Keratinocyte (primary cell): ENCODE measurements around the gene SYNM. TPM values are rescaled to one million over a fixed set of nuclear protein-coding genes. Genes with fewer than 3 reads are reported as not detected.

Experiments used
- DNase-seq: peaks from one replicate; pipeline ENCODE4 v3.0.0-alpha.2; 2011; ENCODE audit warnings: low read depth, missing footprints, low spot score
- FAIRE-seq: peaks from 2 replicates; lab custom pipeline; 2011; peaks lifted over from hg19 to GRCh38; lab: Jason Lieb, UNC
- H2AFZ ChIP-seq: 2 replicates; pipeline ENCODE4 v1.6.0; 2012; ENCODE audit warnings: low read length, control low read depth, inconsistent platforms; ENCODE audit not compliant: control insufficient read depth
- H3K27ac ChIP-seq: 2 replicates; pipeline ENCODE4 v1.5.1; 2011; ENCODE audit warnings: low read length; ENCODE audit not compliant: control insufficient read depth, insufficient read depth
- H3K27me3 ChIP-seq: 3 replicates; pipeline ENCODE4 v1.6.0; 2011; ENCODE audit warnings: low read length; ENCODE audit not compliant: control insufficient read depth, insufficient read depth; ENCODE audit errors: extremely low read depth
- H3K36me3 ChIP-seq, 2 experiments: 2 replicates in 1 of 2; 3 replicates in 1 of 2; pipeline ENCODE4 v1.5.1; 2011; ENCODE audit warnings: low read length in 2 of 2, mild to moderate bottlenecking in 1 of 2; ENCODE audit not compliant: control insufficient read depth in 2 of 2, insufficient read depth in 2 of 2; ENCODE audit errors: extremely low read depth in 1 of 2
- H3K4me1 ChIP-seq: 3 replicates; pipeline ENCODE4 v1.5.1; 2011; ENCODE audit warnings: low read length; ENCODE audit not compliant: control insufficient read depth, insufficient read depth; ENCODE audit errors: extremely low read depth
- H3K4me2 ChIP-seq: 3 replicates; pipeline ENCODE4 v1.6.0; 2011; ENCODE audit warnings: low read depth, low read length; ENCODE audit not compliant: control insufficient read depth, insufficient read depth; ENCODE audit errors: extremely low read depth
- H3K4me3 ChIP-seq, 3 experiments: fragments of 200-600 bp in 1 of 3; sonication (generic) in 1 of 3; 2 replicates in 2 of 3; 3 replicates in 1 of 3; pipeline ENCODE4 v1.5.1; 2011 to 2016; ENCODE audit warnings: low read length in 3 of 3, mild to moderate bottlenecking in 3 of 3, control low read depth in 2 of 3, inconsistent platforms in 1 of 3, low read depth in 1 of 3, mixed read lengths in 1 of 3, mixed run types in 1 of 3, moderate library complexity in 1 of 3; ENCODE audit not compliant: control insufficient read depth in 2 of 3, insufficient read depth in 2 of 3; ENCODE audit errors: extremely low read depth in 1 of 3
- H3K79me2 ChIP-seq: 2 replicates; pipeline ENCODE4 v1.6.0; 2012; ENCODE audit warnings: low read length; ENCODE audit not compliant: control insufficient read depth, insufficient read depth
- H3K9ac ChIP-seq: 3 replicates; pipeline ENCODE4 v1.6.0; 2011; ENCODE audit warnings: low read length; ENCODE audit not compliant: control insufficient read depth, insufficient read depth; ENCODE audit errors: extremely low read depth
- H3K9me1 ChIP-seq: 3 replicates; pipeline ENCODE4 v1.6.0; 2011; ENCODE audit warnings: low read length; ENCODE audit not compliant: control insufficient read depth, insufficient read depth; ENCODE audit errors: extremely low read depth
- H3K9me3 ChIP-seq: 2 replicates; pipeline ENCODE4 v1.5.1; 2012; ENCODE audit warnings: low read depth, low read length; ENCODE audit not compliant: control insufficient read depth
- H4K20me1 ChIP-seq: 3 replicates; pipeline ENCODE4 v1.6.0; 2011; ENCODE audit warnings: low read length; ENCODE audit not compliant: control insufficient read depth, insufficient read depth; ENCODE audit errors: extremely low read depth
- EZH2 ChIP-seq: IDR thresholded peaks from one replicate; pipeline ENCODE4 v1.6.1; 2012; ENCODE audit warnings: inconsistent platforms, mild to moderate bottlenecking, low read length, moderate library complexity
- dilution Hi-C: fragments of 300-500 bp; cut with MboI; formaldehyde crosslinking; loops from one replicate; pipeline ENCODE4 v1.7.0; 2020; ENCODE audit warnings: low sequenced_read_pairs; ENCODE audit not compliant: extremely low pct_ligation_motif_present
- polyA plus RNA-seq, 5 experiments: library from polyadenylated mRNA; depleted of rRNA in 3 of 5; stranded (reverse) in 3 of 5; stranded (forward) in 1 of 5; unstranded in 1 of 5; fragments of >200 nt; gene quantifications; 1 replicate in 1 of 5; 2 replicates in 3 of 5; 3 replicates in 1 of 5; pipeline versions ENCODE4 v1.2.1 to v1.2.3, GENCODE V29; 2011 to 2012; ENCODE audit warnings: missing spikeins in 2 of 5, low read depth in 1 of 5, low replicate concordance in 1 of 5
- TF ChIP-seq, protein P1 (sequence below), 3 experiments: IDR thresholded peaks in 1 of 3; conservative IDR thresholded peaks in 1 of 3; optimal IDR thresholded peaks in 1 of 3; 2 replicates in 2 of 3; 3 replicates in 1 of 3; pipeline versions ENCODE3 to v1.5.1; 2011; ENCODE audit warnings: low read length in 3 of 3, mild to moderate bottlenecking in 3 of 3, moderate library complexity in 2 of 3, control low read depth in 1 of 3, inconsistent platforms in 1 of 3; ENCODE audit not compliant: insufficient read depth in 2 of 3; ENCODE audit errors: extremely low read depth in 1 of 3

Gene SYNM
- polyA plus RNA-seq, 1 donor (not counting 4 experiments of a cell fraction or from before 2014, with no cell fraction given) = 0.09 TPM

DNA sequence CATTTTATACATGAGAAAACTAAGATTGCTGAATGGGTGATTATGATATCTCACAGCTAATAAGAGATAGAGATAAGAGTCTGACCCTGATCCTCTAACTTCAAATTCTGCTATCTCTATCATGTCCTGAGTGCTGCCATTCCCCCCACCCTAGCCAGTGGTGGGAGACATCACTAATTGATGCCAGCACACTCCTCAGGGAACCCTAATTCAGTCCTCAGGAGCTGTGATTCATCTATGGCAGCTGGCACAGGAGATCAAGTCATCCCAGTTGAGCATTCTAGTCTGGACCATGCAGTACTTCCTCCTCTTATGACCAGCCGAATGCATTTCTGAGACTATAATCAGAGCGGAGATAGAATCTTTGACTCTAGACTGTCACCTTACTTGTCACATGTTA, 71.9 kb downstream of the SYNM start:
- Histone ChIP-seq H3K9me1 (no peaks in the 10 kb centered on the region), H3K79me2 (no peaks in the 10 kb centered on the region), H3K9ac (no peak overlapping the region), H2AFZ (no peak overlapping the region), H3K4me3 (no peak overlapping the region), H4K20me1 (no peaks in the 10 kb centered on the region), H3K27me3 (no peaks in the 10 kb centered on the region), H3K36me3 (peaks cover 5% of the 10 kb centered on the region in 2 experiments), H3K4me2 (no peak overlapping the region), H3K27ac (no peak overlapping the region), H3K9me3 (no peaks in the 10 kb centered on the region), H3K4me1 (no peaks in the 10 kb centered on the region)
- TF ChIP-seq, protein P1, sequence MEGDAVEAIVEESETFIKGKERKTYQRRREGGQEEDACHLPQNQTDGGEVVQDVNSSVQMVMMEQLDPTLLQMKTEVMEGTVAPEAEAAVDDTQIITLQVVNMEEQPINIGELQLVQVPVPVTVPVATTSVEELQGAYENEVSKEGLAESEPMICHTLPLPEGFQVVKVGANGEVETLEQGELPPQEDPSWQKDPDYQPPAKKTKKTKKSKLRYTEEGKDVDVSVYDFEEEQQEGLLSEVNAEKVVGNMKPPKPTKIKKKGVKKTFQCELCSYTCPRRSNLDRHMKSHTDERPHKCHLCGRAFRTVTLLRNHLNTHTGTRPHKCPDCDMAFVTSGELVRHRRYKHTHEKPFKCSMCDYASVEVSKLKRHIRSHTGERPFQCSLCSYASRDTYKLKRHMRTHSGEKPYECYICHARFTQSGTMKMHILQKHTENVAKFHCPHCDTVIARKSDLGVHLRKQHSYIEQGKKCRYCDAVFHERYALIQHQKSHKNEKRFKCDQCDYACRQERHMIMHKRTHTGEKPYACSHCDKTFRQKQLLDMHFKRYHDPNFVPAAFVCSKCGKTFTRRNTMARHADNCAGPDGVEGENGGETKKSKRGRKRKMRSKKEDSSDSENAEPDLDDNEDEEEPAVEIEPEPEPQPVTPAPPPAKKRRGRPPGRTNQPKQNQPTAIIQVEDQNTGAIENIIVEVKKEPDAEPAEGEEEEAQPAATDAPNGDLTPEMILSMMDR (optimal IDR thresholded peaks at IDR 0.05 in 1 of 3, IDR thresholded peaks at IDR 0.05 in 1 of 3, conservative IDR thresholded peaks at IDR 0.05 in 1 of 3; ENCODE audit: extremely low read depth in 1 of 3, insufficient read depth in 2 of 3, low read length in 3 of 3) = no peak
- no peak for TF ChIP-seq EZH2
- DNase-seq (no peak), FAIRE-seq (no peak)
- dilution Hi-C loops = no loop called here

DNA sequence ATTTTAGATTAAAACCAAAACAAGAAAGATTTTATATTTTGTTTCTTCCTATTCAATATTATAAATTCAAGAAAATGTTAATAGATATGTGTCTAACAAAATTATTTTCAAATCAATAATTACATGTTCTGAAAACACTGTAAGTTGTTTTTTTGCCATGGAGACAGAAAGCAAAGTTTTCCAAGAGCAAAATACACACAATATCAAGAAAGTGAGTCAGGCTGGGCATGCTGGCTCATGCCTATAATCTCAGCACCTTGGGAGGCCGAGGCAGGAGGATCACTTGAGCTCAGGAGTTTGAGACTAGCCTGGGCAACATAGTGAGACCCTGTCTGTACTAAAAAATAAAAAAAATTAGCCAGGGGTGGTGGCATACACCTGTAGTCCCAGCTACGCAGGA, 72.8 kb downstream of the SYNM start:
- no peak for TF ChIP-seq EZH2
- TF ChIP-seq, protein P1 (optimal IDR thresholded peaks at IDR 0.05 in 1 of 3, IDR thresholded peaks at IDR 0.05 in 1 of 3, conservative IDR thresholded peaks at IDR 0.05 in 1 of 3; ENCODE audit: extremely low read depth in 1 of 3, insufficient read depth in 2 of 3, low read length in 3 of 3) = no peak
- Histone ChIP-seq H3K36me3 (peaks cover 5% of the 10 kb centered on the region in 2 experiments), H3K27ac (peak overlapping the region; percentile 53), H3K4me2 (no peak overlapping the region), H3K79me2 (no peaks in the 10 kb centered on the region), H3K4me1 (no peaks in the 10 kb centered on the region), H3K9me1 (no peaks in the 10 kb centered on the region), H2AFZ (no peak overlapping the region), H3K27me3 (no peaks in the 10 kb centered on the region), H3K9me3 (no peaks in the 10 kb centered on the region), H3K4me3 (no peak overlapping the region), H4K20me1 (no peaks in the 10 kb centered on the region), H3K9ac (no peak overlapping the region)
- DNase-seq = no peak
- peak; percentile 51 for FAIRE-seq
- dilution Hi-C loops = no loop called here
